ENCODE measurements around the gene TMEM130.

Gene TMEM130

DNA sequence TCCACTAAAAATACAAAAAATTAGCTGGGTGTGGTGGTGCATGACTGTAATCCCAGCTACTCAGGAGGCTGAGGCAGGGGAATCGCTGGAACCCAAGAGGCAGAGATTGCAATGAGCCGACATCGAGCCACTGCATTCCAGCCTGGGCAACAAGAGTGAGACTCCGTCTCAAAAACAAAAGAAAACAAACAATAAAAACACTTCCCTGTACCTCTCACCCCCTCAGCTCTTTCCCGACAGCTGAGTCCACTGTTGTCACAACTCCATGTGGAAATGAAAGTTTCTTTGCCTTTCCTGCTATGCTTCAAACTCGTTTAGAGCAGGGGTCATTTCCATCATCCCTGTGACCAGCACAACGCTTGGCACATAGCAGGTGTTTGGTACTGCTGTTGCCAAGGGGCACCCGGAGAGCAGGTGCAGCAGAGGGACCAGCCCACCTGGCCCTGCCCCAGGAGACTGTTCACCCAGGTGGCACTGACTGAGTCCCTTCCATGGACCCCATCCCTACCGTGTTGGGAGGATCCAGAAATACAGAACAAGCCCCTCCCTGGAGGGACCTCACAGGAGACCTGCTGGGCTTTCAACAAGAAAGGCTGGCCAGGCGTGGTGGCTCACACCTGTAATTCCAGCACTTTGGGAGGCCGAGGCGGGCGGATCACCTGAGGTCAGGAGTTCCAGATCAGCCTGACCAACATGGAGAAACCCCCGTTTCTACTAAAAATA, 4.9 kb downstream of the TMEM130 start:
- H3K4me3 ChIP-seq (ENCODE audit: low read depth, low read length), result no peak overlapping the region
- TF ChIP-seq, protein P1, sequence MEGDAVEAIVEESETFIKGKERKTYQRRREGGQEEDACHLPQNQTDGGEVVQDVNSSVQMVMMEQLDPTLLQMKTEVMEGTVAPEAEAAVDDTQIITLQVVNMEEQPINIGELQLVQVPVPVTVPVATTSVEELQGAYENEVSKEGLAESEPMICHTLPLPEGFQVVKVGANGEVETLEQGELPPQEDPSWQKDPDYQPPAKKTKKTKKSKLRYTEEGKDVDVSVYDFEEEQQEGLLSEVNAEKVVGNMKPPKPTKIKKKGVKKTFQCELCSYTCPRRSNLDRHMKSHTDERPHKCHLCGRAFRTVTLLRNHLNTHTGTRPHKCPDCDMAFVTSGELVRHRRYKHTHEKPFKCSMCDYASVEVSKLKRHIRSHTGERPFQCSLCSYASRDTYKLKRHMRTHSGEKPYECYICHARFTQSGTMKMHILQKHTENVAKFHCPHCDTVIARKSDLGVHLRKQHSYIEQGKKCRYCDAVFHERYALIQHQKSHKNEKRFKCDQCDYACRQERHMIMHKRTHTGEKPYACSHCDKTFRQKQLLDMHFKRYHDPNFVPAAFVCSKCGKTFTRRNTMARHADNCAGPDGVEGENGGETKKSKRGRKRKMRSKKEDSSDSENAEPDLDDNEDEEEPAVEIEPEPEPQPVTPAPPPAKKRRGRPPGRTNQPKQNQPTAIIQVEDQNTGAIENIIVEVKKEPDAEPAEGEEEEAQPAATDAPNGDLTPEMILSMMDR (IDR thresholded peaks at IDR 0.05; ENCODE audit: borderline replicate concordance, insufficient read depth, low read depth, low read length), result no peak

- TF ChIP-seq, protein P1 (IDR thresholded peaks at IDR 0.05; ENCODE audit: borderline replicate concordance, insufficient read depth, low read depth, low read length), result no peak
- H3K4me3 ChIP-seq (ENCODE audit: low read depth, low read length), result no peak overlapping the region
Observed at GRCh38 chr7:98863601-98864000, 6.2 kb downstream of the TMEM130 start.

DNA sequence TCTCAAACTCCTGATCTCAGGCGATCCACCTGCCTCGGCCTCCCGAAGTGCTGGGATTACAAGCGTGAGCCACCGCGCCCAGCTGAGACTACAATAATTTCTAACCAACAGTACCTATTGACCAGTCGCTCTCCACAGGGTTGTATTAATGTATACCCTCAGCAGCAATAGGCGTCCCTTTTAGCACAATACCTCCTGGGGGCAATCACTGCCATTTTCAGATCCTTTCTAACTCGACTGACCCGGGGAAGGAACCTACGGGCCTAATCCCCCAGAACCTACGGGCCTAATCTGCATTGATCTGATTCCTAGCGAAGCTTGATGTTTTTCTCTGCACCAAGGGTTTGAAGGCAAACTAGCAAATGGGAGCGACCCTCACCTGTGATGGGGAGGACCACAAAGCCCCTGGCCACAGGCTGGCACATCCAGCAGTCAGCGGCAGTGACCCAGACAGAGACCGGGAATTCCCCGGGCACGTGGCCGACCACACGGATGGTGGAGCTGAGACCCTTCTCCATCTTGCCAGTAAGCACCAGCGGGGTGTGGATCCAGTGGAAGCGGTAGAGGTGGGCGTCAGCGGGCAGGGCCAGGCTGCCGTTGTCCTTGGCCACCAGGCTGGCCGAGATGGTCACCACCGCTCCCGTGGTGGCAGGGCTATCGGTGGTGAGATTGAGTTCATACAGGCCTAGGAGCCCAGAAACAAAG, 6.9 kb downstream of the TMEM130 start:
- TF ChIP-seq, protein P1 (IDR thresholded peaks at IDR 0.05; ENCODE audit: borderline replicate concordance, insufficient read depth, low read depth, low read length), result no peak
- no peak overlapping the region for H3K4me3 ChIP-seq (ENCODE audit: low read depth, low read length)

DNA sequence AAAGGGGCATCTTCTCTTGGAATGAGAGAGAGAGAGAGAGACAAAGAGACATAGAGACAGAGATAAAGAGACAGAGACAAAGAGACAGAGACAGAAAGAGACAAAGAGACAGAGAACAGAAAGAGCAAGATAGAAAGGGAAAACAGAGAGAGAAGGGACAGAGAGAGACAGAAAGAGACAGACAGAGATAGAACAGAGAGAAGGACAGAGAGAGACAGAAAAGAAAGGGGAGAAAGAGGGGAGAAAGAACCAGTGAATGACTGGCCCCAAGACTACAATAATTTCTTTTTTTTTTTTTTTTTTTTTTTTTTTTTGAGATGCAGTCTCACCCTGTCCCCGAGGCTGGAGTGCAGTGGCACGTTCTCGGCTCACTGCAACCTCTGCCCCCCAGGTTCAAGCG, 7.6 kb downstream of the TMEM130 start:
- TF ChIP-seq, protein P1 (IDR thresholded peaks at IDR 0.05; ENCODE audit: borderline replicate concordance, insufficient read depth, low read depth, low read length), result no peak
- no peak overlapping the region for H3K4me3 ChIP-seq (ENCODE audit: low read depth, low read length)

- TF ChIP-seq, protein P1 (IDR thresholded peaks at IDR 0.05; ENCODE audit: borderline replicate concordance, insufficient read depth, low read depth, low read length), result no peak
- no peak overlapping the region for H3K4me3 ChIP-seq (ENCODE audit: low read depth, low read length)
Observed at GRCh38 chr7:98860071-98860470, 9.7 kb downstream of the TMEM130 start.

- TF ChIP-seq, protein P1 (IDR thresholded peaks at IDR 0.05; ENCODE audit: borderline replicate concordance, insufficient read depth, low read depth, low read length), result no peak
- no peak overlapping the region for H3K4me3 ChIP-seq (ENCODE audit: low read depth, low read length)
Observed at GRCh38 chr7:98855610-98856422, 14.0 kb downstream of the TMEM130 start.

All from GM12875 (cell line).